Activated T-helper 17 cell treated with anti-CD3 and anti-CD28 coated beads, Interleukin-2, amount 50 U/mL, for 72 hours (primary cell): Measurements from ENCODE around the gene CIC. TPM values are rescaled to one million over a fixed set of nuclear protein-coding genes. Genes with fewer than 3 reads are reported as not detected.
A peak's percentile ranks its signal among the peaks of the same experiment; 100 is the strongest.

Source experiments
- ATAC-seq: fragments of 150-1000 bp; cut with Tn5 transposase; replicated peaks from 2 replicates; pipeline ENCODE4 v1.10.0; 2021; ENCODE audit warnings: mild to moderate bottlenecking, moderate library complexity
- H3K27ac Mint-ChIP-seq: one replicate; pipeline ENCODE4 v1.8.0; 2022; ENCODE audit warnings: mixed read lengths
- H3K27me3 Mint-ChIP-seq: one replicate; pipeline ENCODE4 v1.8.0; 2022; ENCODE audit warnings: mixed read lengths
- H3K36me3 Mint-ChIP-seq: one replicate; pipeline ENCODE4 v1.8.0; 2022; ENCODE audit warnings: low read depth, mild to moderate bottlenecking, mixed read lengths
- H3K4me1 Mint-ChIP-seq: one replicate; pipeline ENCODE4 v1.8.0; 2022; ENCODE audit warnings: mixed read lengths
- H3K4me3 Mint-ChIP-seq: one replicate; pipeline ENCODE4 v1.8.0; 2022; ENCODE audit warnings: mild to moderate bottlenecking, mixed read lengths
- H3K9me3 Mint-ChIP-seq: one replicate; pipeline ENCODE4 v1.8.0; 2022; ENCODE audit warnings: mixed read lengths
- total RNA-seq, 2 donors: library from RNA; stranded (reverse); gene quantifications; one replicate each; pipeline ENCODE4 v1.2.3, GENCODE V29; 2022

The CIC gene
- total RNA-seq, 2 donors from 2014 or later: 85.4 to 165 TPM

GRCh38 chr19:42311657-42312056 lies 42.6 kb downstream of the CIC start:
- no peak overlapping the region for H3K4me3 Mint-ChIP-seq
- no peak overlapping the region for H3K27ac Mint-ChIP-seq
- no peaks in the 10 kb centered on the region for H3K36me3 Mint-ChIP-seq
- ATAC-seq: no peak
- no peaks in the 10 kb centered on the region for H3K4me1 Mint-ChIP-seq
- no peaks in the 10 kb centered on the region for H3K9me3 Mint-ChIP-seq
- H3K27me3 Mint-ChIP-seq: peaks cover 27% of the 10 kb centered on the region

- ATAC-seq: no peak
- no peak overlapping the region for H3K27ac Mint-ChIP-seq
- H3K9me3 Mint-ChIP-seq: no peaks in the 10 kb centered on the region
- H3K27me3 Mint-ChIP-seq: peaks cover 31% of the 10 kb centered on the region
- H3K36me3 Mint-ChIP-seq: no peaks in the 10 kb centered on the region
- H3K4me1 Mint-ChIP-seq: no peaks in the 10 kb centered on the region
- H3K4me3 Mint-ChIP-seq: peak overlapping the region; percentile 68
Observed at GRCh38 chr19:42312370-42312769, 43.3 kb downstream of the CIC start.

- peaks cover 31% of the 10 kb centered on the region for H3K27me3 Mint-ChIP-seq
- no peaks in the 10 kb centered on the region for H3K4me1 Mint-ChIP-seq
- H3K4me3 Mint-ChIP-seq: peak within 1 kb of the TSS; percentile 68
- H3K36me3 Mint-ChIP-seq: no peaks in the 10 kb centered on the region
- ATAC-seq: peak; percentile 71
- no peak within 1 kb of the TSS for H3K27ac Mint-ChIP-seq
- no peaks in the 10 kb centered on the region for H3K9me3 Mint-ChIP-seq
Observed at GRCh38 chr19:42313096-42313839, 44.2 kb downstream of the CIC start, which contains the start of gene TMEM145. TSS of gene TMEM145 (plus strand) at chr19:42313309. CDS start at chr19:42313377, 68 bp downstream.

- Mint-ChIP-seq H3K27ac (no peak overlapping the region), H3K27me3 (peaks cover 31% of the 10 kb centered on the region), H3K4me3 (peak overlapping the region; percentile 68), H3K36me3 (no peaks in the 10 kb centered on the region), H3K4me1 (no peaks in the 10 kb centered on the region), H3K9me3 (no peaks in the 10 kb centered on the region)
- ATAC-seq: no peak
Observed at GRCh38 chr19:42313840-42314755, 45.0 kb downstream of the CIC start.

- Mint-ChIP-seq H3K4me3 (no peak overlapping the region), H3K36me3 (no peaks in the 10 kb centered on the region), H3K27me3 (peaks cover 31% of the 10 kb centered on the region), H3K4me1 (no peaks in the 10 kb centered on the region), H3K9me3 (no peaks in the 10 kb centered on the region), H3K27ac (no peak overlapping the region)
- no peak for ATAC-seq
Observed at GRCh38 chr19:42315024-42315423, 46.0 kb downstream of the CIC start.

GRCh38 chr19:42316223-42317211 lies 47.5 kb downstream of the CIC start:
- no peaks in the 10 kb centered on the region for H3K4me1 Mint-ChIP-seq
- H3K27me3 Mint-ChIP-seq: peaks cover 31% of the 10 kb centered on the region
- no peaks in the 10 kb centered on the region for H3K9me3 Mint-ChIP-seq
- peak; percentile 56 for ATAC-seq
- peak overlapping the region; percentile 23 for H3K27ac Mint-ChIP-seq
- H3K36me3 Mint-ChIP-seq: no peaks in the 10 kb centered on the region
- peak overlapping the region; percentile 32 for H3K4me3 Mint-ChIP-seq

GRCh38 chr19:42317535-42317934 lies 48.5 kb downstream of the CIC start:
- Mint-ChIP-seq H3K27ac (peak overlapping the region; percentile 23), H3K4me3 (no peak overlapping the region), H3K4me1 (no peaks in the 10 kb centered on the region), H3K36me3 (no peaks in the 10 kb centered on the region), H3K27me3 (peaks cover 25% of the 10 kb centered on the region), H3K9me3 (no peaks in the 10 kb centered on the region)
- no peak for ATAC-seq

GRCh38 chr19:42322305-42322704 lies 53.3 kb downstream of the CIC start:
- ATAC-seq: no peak
- Mint-ChIP-seq H3K4me3 (no peak overlapping the region), H3K27me3 (peaks cover 6% of the 10 kb centered on the region), H3K27ac (no peak overlapping the region), H3K36me3 (peaks cover 8% of the 10 kb centered on the region), H3K4me1 (peaks cover 11% of the 10 kb centered on the region), H3K9me3 (no peaks in the 10 kb centered on the region)

GRCh38 chr19:42323473-42323851 lies 54.4 kb downstream of the CIC start:
- Mint-ChIP-seq H3K36me3 (peaks cover 8% of the 10 kb centered on the region), H3K9me3 (no peaks in the 10 kb centered on the region), H3K27ac (no peak overlapping the region), H3K4me1 (peaks cover 18% of the 10 kb centered on the region), H3K4me3 (peak overlapping the region; percentile 43), H3K27me3 (peaks cover 6% of the 10 kb centered on the region)
- no peak for ATAC-seq

- no peak for ATAC-seq
- H3K27me3 Mint-ChIP-seq: peaks cover 6% of the 10 kb centered on the region
- no peak overlapping the region for H3K27ac Mint-ChIP-seq
- H3K36me3 Mint-ChIP-seq: peaks cover 8% of the 10 kb centered on the region
- H3K9me3 Mint-ChIP-seq: no peaks in the 10 kb centered on the region
- H3K4me1 Mint-ChIP-seq: peaks cover 19% of the 10 kb centered on the region
- H3K4me3 Mint-ChIP-seq: peak overlapping the region; percentile 97
Observed at GRCh38 chr19:42323852-42324654, 55.0 kb downstream of the CIC start.

GRCh38 chr19:42324655-42325307 lies 55.7 kb downstream of the CIC start:
- Mint-ChIP-seq H3K4me3 (peak overlapping the region; percentile 97), H3K4me1 (peaks cover 19% of the 10 kb centered on the region)

GRCh38 chr19:42325308-42325895 lies 56.4 kb downstream of the CIC start, which contains the start of gene MEGF8:
TSS of gene MEGF8 (plus strand) at chr19:42325635. CDS start at chr19:42326244, 609 bp downstream.
- H3K4me1 Mint-ChIP-seq: peaks cover 19% of the 10 kb centered on the region
- no peaks in the 10 kb centered on the region for H3K9me3 Mint-ChIP-seq
- peaks cover 6% of the 10 kb centered on the region for H3K27me3 Mint-ChIP-seq
- peaks cover 8% of the 10 kb centered on the region for H3K36me3 Mint-ChIP-seq
- peak within 1 kb of the TSS; percentile 86 for H3K27ac Mint-ChIP-seq
- peak; percentile 96 for ATAC-seq
- peak within 1 kb of the TSS; percentile 97 for H3K4me3 Mint-ChIP-seq

More at GRCh38 chr19:42324655-42325307, 55.7 kb downstream of the CIC start:
- Mint-ChIP-seq H3K27me3 (peaks cover 6% of the 10 kb centered on the region), H3K27ac (peak overlapping the region; percentile 86), H3K36me3 (peaks cover 8% of the 10 kb centered on the region), H3K9me3 (no peaks in the 10 kb centered on the region)
- no peak for ATAC-seq
